ENCODE results near the gene ADCY10.
"Not testable (repeated sequence)": the region's sequence is repeated elsewhere in the genome, so short reads cannot be mapped to it uniquely, and the experiment has no call there.

Gene ADCY10

GRCh38 chr1:167887187-167887586 lies 26.7 kb downstream of the ADCY10 start:
- DNase-seq (ENCODE audit: low spot score) = not testable (repeated sequence)

- no peak for DNase-seq (ENCODE audit: low spot score)
Measured at GRCh38 chr1:167882376-167882775, 31.6 kb downstream of the ADCY10 start.

GRCh38 chr1:167881786-167882185 lies 32.1 kb downstream of the ADCY10 start:
- DNase-seq (ENCODE audit: low spot score) = no peak

- no peak for DNase-seq (ENCODE audit: low spot score)
Measured at GRCh38 chr1:167881069-167881468, 32.9 kb downstream of the ADCY10 start.

GRCh38 chr1:167880580-167881021 lies 33.3 kb downstream of the ADCY10 start:
- DNase-seq (ENCODE audit: low spot score) = no peak

- no peak for DNase-seq (ENCODE audit: low spot score)
Measured at GRCh38 chr1:167879508-167879907, 34.4 kb downstream of the ADCY10 start.

- no peak for DNase-seq (ENCODE audit: low spot score)
Measured at GRCh38 chr1:167878372-167879160, 35.4 kb downstream of the ADCY10 start.

DNA sequence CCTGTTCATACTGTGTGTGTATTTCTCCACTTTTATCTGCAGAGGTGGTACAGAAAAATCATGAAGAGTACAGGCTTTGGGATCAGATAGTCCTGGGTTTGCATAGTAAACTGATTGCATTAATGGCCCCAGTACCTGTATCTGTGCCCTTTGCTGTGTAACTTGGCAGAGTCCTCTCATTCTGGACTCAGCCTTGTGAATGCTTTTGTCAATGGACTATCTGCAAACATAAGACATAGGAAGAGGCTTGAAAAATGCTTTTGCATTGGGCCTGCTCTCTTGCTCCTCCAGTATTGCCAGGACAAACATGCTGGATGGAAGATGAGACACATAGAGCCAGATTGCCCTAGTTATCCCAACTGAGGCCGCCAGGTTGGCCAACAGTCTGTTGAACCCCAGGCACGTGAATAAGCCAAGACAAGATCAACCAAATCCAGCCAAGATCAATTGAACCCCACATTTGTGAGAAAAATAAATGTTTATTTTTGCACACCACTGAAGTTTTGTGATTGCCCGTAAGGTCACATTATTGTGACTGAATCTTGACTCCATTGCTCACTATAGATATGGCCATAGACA lies 37.2 kb downstream of the ADCY10 start:
- DNase-seq (ENCODE audit: low spot score) = no peak

- no peak for DNase-seq (ENCODE audit: low spot score)
Measured at GRCh38 chr1:167871331-167871730, 42.6 kb downstream of the ADCY10 start.

GRCh38 chr1:167869157-167870001 lies 44.6 kb downstream of the ADCY10 start:
- DNase-seq (ENCODE audit: low spot score) = not testable (repeated sequence)

DNA sequence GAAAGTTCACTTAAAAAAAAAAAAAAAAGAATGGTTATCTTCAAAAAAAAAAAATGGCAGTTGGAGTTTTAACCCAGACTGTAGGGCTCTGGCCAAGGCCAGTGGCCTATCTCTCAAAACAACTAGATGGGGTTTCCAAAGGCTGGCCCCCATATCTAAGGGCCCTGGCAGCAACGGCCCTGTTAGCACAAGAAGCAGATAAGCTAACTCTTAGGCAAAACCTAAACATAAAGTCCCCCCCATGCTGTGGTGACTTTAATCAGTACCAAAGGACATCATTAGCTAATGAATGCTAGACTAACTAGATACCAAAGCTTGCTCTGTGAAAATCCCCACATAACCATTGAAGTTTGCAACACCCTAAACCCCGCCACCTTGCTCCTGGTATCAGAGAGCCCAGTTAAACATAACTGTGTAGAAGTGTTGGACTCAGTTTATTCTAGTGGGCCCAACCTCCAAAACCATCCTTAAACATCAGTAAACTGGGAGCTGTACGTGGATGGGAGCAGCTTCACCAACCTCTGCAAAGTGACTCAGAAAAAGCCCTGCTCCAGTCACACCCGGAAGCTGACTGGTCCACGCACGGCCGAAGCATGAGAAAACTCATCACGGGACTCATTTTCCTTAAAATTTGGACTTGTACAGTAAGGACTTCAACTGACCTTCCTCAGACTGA lies 47.1 kb downstream of the ADCY10 start:
- not testable (repeated sequence) for DNase-seq (ENCODE audit: low spot score)

DNA sequence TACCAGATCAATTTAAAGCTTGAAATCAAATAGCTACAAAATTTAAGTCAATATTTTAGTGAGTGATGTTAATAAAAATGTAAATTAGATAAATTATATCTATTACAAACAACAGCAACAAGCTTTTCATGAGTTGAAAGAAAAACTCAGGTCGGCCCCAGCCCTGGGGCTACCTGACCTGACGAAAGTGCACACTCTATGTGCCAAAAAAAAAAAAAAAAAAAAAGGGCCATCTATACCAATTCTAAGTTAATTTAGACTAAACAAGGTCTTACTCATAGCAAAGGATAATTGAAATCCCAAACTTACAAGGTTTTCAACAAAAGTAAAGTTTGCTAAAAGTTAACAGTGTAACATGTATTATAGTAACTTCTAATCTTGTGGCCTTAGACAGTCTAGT lies 47.6 kb downstream of the ADCY10 start:
- DNase-seq (ENCODE audit: low spot score) = not testable (repeated sequence)

GRCh38 chr1:167865804-167866308 lies 48.1 kb downstream of the ADCY10 start:
- not testable (repeated sequence) for DNase-seq (ENCODE audit: low spot score)

DNA sequence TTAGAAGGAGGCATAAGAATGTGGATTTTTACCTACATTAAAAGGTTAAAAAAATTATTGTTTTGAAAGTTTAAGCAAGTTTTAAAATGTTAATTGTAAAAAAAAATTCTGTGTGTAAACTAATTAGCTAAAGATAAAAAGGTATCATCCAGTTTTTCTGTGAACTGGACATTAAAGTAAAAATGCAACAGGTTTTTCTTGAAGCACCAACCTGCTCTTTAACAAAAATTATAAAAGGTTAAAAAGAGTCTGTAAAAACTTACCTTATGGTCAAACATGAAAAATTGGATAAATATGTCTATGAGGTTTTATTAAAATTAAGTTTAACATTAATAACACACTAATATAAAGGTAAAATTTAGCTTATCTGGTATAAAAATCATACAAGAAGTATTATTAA lies 48.7 kb downstream of the ADCY10 start:
- DNase-seq (ENCODE audit: low spot score) = not testable (repeated sequence)

GRCh38 chr1:167864392-167865032 lies 49.4 kb downstream of the ADCY10 start:
- no peak for DNase-seq (ENCODE audit: low spot score)

GRCh38 chr1:167863921-167864279 lies 50.0 kb downstream of the ADCY10 start:
- no peak for DNase-seq (ENCODE audit: low spot score)

- DNase-seq (ENCODE audit: low spot score) = not testable (repeated sequence)
Measured at GRCh38 chr1:167863191-167863920, 50.6 kb downstream of the ADCY10 start.

GRCh38 chr1:167862432-167863076 lies 51.4 kb downstream of the ADCY10 start:
- no peak for DNase-seq (ENCODE audit: low spot score)

GRCh38 chr1:167861664-167862381 lies 52.1 kb downstream of the ADCY10 start:
- no peak for DNase-seq (ENCODE audit: low spot score)
